Testis (tissue), 2 donors: ENCODE data around the gene CLASRP.

ENCODE experiments used
- CTCF ChIP-seq, 3 experiments: fragments of 450-650 bp in 2 of 3; fragments of 200-600 bp in 1 of 3; sonication (generic) in 1 of 3; IDR thresholded peaks; one replicate each; pipeline ENCODE4 v1.5.1; 2016 to 2019; ENCODE audit warnings: antibody characterized with exemption in 3 of 3, mild to moderate bottlenecking in 2 of 3, moderate library complexity in 1 of 3
- POLR2A ChIP-seq: fragments of 450-650 bp; IDR thresholded peaks from one replicate; pipeline ENCODE4 v1.6.1; 2017; ENCODE audit warnings: antibody characterized with exemption, mild to moderate bottlenecking, moderate library complexity

DNA sequence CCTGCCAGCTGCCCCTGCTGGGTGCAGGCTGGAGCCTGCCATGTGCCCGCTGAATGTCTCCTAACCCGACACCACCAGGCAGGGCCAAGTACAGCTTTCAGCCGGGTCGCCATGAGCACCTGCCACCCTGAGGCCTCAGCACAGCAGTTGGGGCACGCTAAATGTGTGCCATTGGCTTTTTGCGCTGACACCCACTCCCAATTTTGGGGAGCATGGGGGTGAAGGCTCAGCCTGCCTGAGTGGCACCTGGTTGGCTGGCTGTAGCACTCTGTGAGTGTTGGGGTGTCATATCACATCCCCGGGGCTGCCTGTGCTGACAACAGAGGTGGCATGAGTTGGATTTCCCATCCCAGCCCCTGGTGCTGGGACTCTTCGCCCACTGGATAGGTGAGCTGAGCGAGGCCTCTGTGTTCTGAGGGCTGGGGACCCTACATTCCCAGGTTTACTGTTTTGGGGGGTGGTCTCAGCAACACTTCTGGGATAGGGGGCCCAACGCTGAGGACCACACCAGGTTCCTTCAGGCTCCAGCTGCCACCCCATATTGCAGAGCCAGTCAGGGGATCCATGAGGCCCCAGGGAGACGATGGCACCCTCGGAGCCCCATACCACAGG is 44.8 kb upstream of the CLASRP start:
- TF ChIP-seq CTCF (IDR thresholded peaks at IDR 0.05) (no peak), POLR2A (no peak)
